Sigmoid colon (tissue), 3 donors: ENCODE data around the gene LRRC31.

Source experiments
- CTCF ChIP-seq, 4 experiments: fragments of 450-650 bp in 3 of 4; fragments of 200-600 bp in 1 of 4; IDR thresholded peaks; one replicate each; pipeline ENCODE4 v1.5.1; 2016 to 2019; ENCODE audit warnings: antibody characterized with exemption in 4 of 4, mild to moderate bottlenecking in 3 of 4, moderate library complexity in 2 of 4
- POLR2A ChIP-seq, 2 donors: fragments of 450-650 bp; IDR thresholded peaks; one replicate each; pipeline ENCODE4 v1.6.1; 2016; ENCODE audit warnings: antibody characterized with exemption in 2 of 2, mild to moderate bottlenecking in 2 of 2, moderate library complexity in 2 of 2

GRCh38 chr3:169863458-169863899 is 6.3 kb downstream of the LRRC31 start:
- TF ChIP-seq CTCF (IDR thresholded peaks at IDR 0.05) (peak; percentile 64 to 88 (median 86)), POLR2A (IDR thresholded peaks at IDR 0.05) (no peak)
